ENCODE data around the gene SLC27A5. TPM values are rescaled to one million over a fixed set of nuclear protein-coding genes. Genes with fewer than 3 reads are reported as not detected.
"Not testable (repeated sequence)": the region's sequence is repeated elsewhere in the genome, so short reads cannot be mapped to it uniquely, and the experiment has no call there.

The SLC27A5 gene
- total and polyA plus RNA-seq, 7 experiments from 2014 or later, result 5.9 to 26.9 (median 13.5) TPM

DNA sequence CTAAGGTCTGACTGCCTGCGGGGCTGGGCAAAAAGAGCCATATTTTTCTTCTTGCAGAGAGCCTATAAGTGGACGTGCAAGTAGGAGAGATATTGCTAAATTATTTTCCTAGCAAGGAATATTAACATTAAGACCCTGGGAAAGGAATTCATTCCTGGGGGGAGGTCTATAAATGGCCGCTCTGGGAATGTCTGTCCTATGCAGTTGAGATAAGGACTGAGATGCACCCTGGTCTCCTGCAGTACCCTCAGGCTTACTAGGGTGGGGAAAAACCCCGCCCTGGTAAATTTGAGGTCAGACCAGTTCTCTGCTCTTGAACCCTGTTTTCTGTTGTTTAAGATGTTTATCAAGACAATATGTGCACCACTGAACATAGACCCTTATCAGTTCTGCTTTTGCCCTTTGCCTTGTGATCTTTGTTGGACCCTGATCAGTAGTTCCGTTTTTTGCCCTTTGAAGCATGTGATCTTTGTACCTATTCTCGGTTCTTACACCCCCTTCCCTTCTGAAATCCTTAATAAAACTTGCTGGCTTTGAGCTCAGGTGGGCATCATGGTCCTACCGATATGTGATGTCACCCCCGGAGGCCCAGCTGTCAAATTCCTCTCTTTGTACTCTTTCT lies 4.1 kb downstream of the SLC27A5 start:
- H3K27me3 Mint-ChIP-seq, result not testable (repeated sequence)
- peaks cover 0 to 14% (median 5%) of the 10 kb centered on the region in 5 donors for H3K36me3 Mint-ChIP-seq

DNA sequence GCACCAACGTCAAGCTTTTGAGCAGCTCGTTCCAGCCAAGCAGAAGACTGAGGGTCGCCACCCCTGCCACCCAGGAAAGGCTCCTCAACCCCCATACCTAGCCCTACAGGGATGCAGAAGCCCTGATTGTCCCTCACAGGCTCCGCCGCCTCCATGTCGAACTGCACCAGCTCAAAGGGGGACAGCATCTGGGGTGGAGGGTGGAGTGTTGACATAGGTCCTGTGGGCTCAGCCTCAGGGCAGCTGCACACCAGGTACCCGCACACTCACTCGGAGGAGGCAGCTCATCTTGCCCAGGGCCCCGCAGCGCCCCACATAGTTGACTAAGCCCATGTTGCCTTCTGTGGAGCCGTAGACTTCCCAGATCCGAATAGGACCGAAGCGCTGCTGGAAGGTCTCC lies 11.6 kb downstream of the SLC27A5 start:
- Histone ChIP-seq H3K36me3 (ENCODE audit: control insufficient read depth in 2 of 3, insufficient read depth in 3 of 3, low read length in 3 of 3) (no peaks in the 10 kb centered on the region), H3K4me1 (ENCODE audit: control insufficient read depth in 2 of 2, insufficient read depth in 2 of 2, low read length in 2 of 2) (peaks cover 12 to 15% of the 10 kb centered on the region in 2 donors), H3K27me3 (ENCODE audit: control insufficient read depth in 2 of 2, insufficient read depth in 2 of 2, low read length in 2 of 2) (no peaks in the 10 kb centered on the region), H3K9me3 (ENCODE audit: control insufficient read depth in 2 of 3, low read length in 3 of 3) (no peaks in the 10 kb centered on the region), H3K27ac (ENCODE audit: low read depth, low read length) (no peak overlapping the region), H3K4me3 (ENCODE audit: low read length) (no peak overlapping the region)
- CTCF ChIA-PET, result interaction anchor here (0.8 to 1.8 kb wide), 2 partner anchors 14 to 81 kb away, joined by 4 to 8 read pairs; no protein-coding TSS in a partner anchor
- no peak for ATAC-seq
- POLR2A ChIA-PET, result interaction anchor here (0.6 to 2.5 kb wide), 6 partner anchors 10 to 1390 kb away, joined by 3 to 11 read pairs (median 4); partner anchors contain the start of genes SLC27A5, ZBTB45 and ZNF446
- intact Hi-C loops (cut with micrococcal nuclease), result no loop called here
- Mint-ChIP-seq H3K27ac (peak overlapping the region in 5 of 9 donors; percentile 14 to 97 (median 91)), H3K36me3 (peaks cover 0 to 13% (median 0%) of the 10 kb centered on the region in 5 donors), H3K9me3 (peaks cover 6 to 32% (median 13%) of the 10 kb centered on the region in 11 donors), H3K4me1 (peaks cover 8 to 28% (median 21%) of the 10 kb centered on the region in 7 donors), H3K27me3 (no peaks in the 10 kb centered on the region), H3K4me3 (peak overlapping the region in 4 of 10 donors; percentile 5 to 90 (median 24))
- no peak for DNase-seq

More for the DNA sequence above, 4.1 kb downstream of the SLC27A5 start:
- H3K27ac ChIP-seq (ENCODE audit: low read depth, low read length); H3K4me1 Mint-ChIP-seq; ATAC-seq; intact Hi-C loops (cut with micrococcal nuclease); CTCF ChIA-PET; H3K27me3 ChIP-seq (ENCODE audit: control insufficient read depth in 2 of 2, insufficient read depth in 2 of 2, low read length in 2 of 2); POLR2A ChIA-PET; H3K27ac Mint-ChIP-seq; H3K4me1 ChIP-seq (ENCODE audit: control insufficient read depth in 2 of 2, insufficient read depth in 2 of 2, low read length in 2 of 2); DNase-seq; H3K4me3 ChIP-seq (ENCODE audit: low read length); H3K36me3 ChIP-seq (ENCODE audit: control insufficient read depth in 2 of 3, insufficient read depth in 3 of 3, low read length in 3 of 3); H3K9me3 ChIP-seq (ENCODE audit: control insufficient read depth in 2 of 3, low read length in 3 of 3): not testable (repeated sequence)
- peak overlapping the region in 1 of 10 donors; percentile 32 for H3K4me3 Mint-ChIP-seq
- H3K9me3 Mint-ChIP-seq, result peaks cover 0 to 30% (median 9%) of the 10 kb centered on the region in 11 donors

DNA sequence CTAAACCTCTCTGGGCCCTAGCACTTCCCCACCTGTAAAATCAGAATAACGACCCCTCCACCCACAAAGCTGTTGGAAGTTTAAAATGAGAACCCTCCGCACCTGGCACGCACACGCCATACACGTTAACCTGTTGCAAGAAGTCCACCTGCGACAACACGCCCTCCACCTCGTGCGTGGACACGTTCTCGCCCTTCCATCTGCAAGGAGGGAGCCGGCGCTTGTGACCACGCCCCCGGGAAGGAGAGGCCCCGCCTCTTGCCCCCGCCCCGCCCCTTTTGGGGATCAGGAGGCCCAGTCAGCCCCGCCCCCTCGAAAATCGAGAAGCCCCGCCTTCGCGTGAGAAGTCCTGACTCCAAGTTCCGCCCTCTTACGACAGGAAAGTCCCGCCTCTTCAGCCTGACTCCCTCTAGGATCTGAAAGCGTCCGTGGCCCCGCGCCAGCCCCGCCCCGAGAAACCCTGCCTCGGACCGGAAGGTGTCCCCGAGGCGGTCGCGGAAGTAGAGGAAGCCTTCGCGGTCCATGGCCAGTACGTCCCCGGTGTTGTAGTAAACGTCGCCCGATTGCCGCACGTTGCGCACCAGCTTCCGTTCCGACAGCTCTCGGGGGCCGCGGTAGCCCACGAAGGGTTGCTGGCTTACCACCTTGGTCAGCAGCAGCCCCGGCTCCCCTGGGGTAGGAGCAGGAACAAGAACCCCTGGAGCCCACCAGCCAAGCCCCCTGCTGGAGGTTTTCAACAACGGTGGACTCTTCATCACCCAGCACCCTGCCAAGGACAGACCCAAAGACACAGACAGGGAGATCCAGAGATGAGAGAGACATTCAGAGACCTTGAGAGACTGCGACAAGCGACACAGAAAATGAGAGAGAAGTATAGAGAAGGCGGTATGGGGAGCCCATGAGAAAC lies 12.5 kb downstream of the SLC27A5 start:
- H3K27ac Mint-ChIP-seq, result peak overlapping the region; percentile 90 to 97 (median 95)
- ChIA-PET POLR2A (interaction anchor here (0.6 to 2.5 kb wide), 10 partner anchors 10 to 318 kb away, joined by 3 to 11 read pairs (median 4); partner anchors contain the start of genes ZBTB45 and ZNF446), CTCF (interaction anchor here (1.2 to 1.8 kb wide), 2 partner anchors 56 to 82 kb away, joined by 3 to 8 read pairs; partner anchors contain the start of gene CHMP2A)
- H3K4me3 Mint-ChIP-seq, result peak overlapping the region; percentile 88 to 98 (median 94)
- peak overlapping the region; percentile 72 for H3K27ac ChIP-seq (ENCODE audit: low read depth, low read length)
- peak overlapping the region; percentile 66 for H3K4me3 ChIP-seq (ENCODE audit: low read length)
- H3K9me3 Mint-ChIP-seq, result peaks cover 6 to 32% (median 13%) of the 10 kb centered on the region in 11 donors
- H3K9me3 ChIP-seq (ENCODE audit: control insufficient read depth in 2 of 3, low read length in 3 of 3), result no peaks in the 10 kb centered on the region
- H3K4me1 ChIP-seq (ENCODE audit: control insufficient read depth in 2 of 2, insufficient read depth in 2 of 2, low read length in 2 of 2), result peaks cover 12 to 15% of the 10 kb centered on the region in 2 donors
- H3K27me3 ChIP-seq (ENCODE audit: control insufficient read depth in 2 of 2, insufficient read depth in 2 of 2, low read length in 2 of 2), result no peaks in the 10 kb centered on the region
- intact Hi-C loops (cut with micrococcal nuclease), result loop anchor here (1.0 to 2.0 kb wide), 15 partner anchors 15 to 221 kb away; partner anchors contain the start of genes MZF1 (in 2 of the 2), TRIM28 (in 2 of the 2), ZBTB45 (in 2 of the 2) and ZNF132 (in 2 of the 2)
- peaks cover 0 to 13% (median 0%) of the 10 kb centered on the region in 5 donors for H3K36me3 Mint-ChIP-seq
- no peaks in the 10 kb centered on the region for H3K36me3 ChIP-seq (ENCODE audit: control insufficient read depth in 2 of 3, insufficient read depth in 3 of 3, low read length in 3 of 3)
- H3K4me1 Mint-ChIP-seq, result peaks cover 8 to 32% (median 21%) of the 10 kb centered on the region in 7 donors
- H3K27me3 Mint-ChIP-seq, result no peaks in the 10 kb centered on the region
- DNase-seq, result peak; percentile 76 to 96 (median 87)
- peak; percentile 93 for ATAC-seq

DNA sequence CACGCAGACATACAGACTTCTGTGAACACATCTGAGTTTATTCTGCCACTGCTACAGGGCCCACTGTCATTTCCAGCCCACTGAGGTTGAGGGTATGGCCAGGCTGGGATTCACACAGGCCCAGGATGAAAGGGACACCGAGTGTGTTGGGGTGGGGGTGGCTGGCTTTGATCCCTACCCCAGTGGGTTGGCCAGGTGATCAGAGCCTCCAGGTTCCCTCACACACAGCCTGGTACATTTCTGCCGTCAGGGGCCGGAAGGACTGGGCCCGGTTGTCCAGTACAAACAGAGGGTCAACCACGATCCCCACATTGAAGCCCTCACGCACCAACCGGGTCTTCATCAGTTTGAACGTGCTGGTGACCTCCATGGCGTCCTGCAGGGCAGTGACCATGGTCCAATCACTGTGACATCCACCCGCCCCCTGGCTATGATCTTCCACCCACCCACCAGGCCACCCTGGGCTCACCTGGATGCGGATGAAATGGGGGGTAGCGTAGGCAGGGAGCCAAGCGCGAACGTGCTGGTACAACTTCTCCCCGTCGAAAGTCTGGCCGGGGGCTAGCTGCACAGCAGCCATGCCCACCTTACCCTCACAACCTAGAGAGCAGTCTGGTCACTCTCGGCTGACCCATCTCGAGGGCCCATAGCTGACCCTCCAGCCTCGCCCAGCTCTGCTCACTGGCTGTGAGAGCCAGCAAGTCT lies 13.3 kb downstream of the SLC27A5 start:
- CTCF ChIA-PET, result interaction anchor here (1.2 kb wide), 1 partner anchor 57 kb away, joined by 3 read pairs; the partner anchor contains the start of gene CHMP2A
- Mint-ChIP-seq H3K27ac (peak overlapping the region; percentile 90 to 97 (median 95)), H3K36me3 (peaks cover 0 to 13% (median 0%) of the 10 kb centered on the region in 5 donors), H3K4me1 (peaks cover 8 to 32% (median 21%) of the 10 kb centered on the region in 7 donors), H3K4me3 (peak overlapping the region; percentile 88 to 98 (median 94)), H3K27me3 (no peaks in the 10 kb centered on the region), H3K9me3 (peaks cover 6 to 24% (median 12%) of the 10 kb centered on the region in 11 donors)
- Histone ChIP-seq H3K27me3 (ENCODE audit: control insufficient read depth in 2 of 2, insufficient read depth in 2 of 2, low read length in 2 of 2) (no peaks in the 10 kb centered on the region), H3K9me3 (ENCODE audit: control insufficient read depth in 2 of 3, low read length in 3 of 3) (no peaks in the 10 kb centered on the region), H3K36me3 (ENCODE audit: control insufficient read depth in 2 of 3, insufficient read depth in 3 of 3, low read length in 3 of 3) (no peaks in the 10 kb centered on the region), H3K27ac (ENCODE audit: low read depth, low read length) (peak overlapping the region; percentile 72), H3K4me1 (ENCODE audit: control insufficient read depth in 2 of 2, insufficient read depth in 2 of 2, low read length in 2 of 2) (peaks cover 12 to 15% of the 10 kb centered on the region in 2 donors), H3K4me3 (ENCODE audit: low read length) (peak overlapping the region; percentile 66)
- DNase-seq (no peak), ATAC-seq (no peak)
- intact Hi-C loops (cut with micrococcal nuclease), result loop anchor here (1.0 to 2.0 kb wide), 15 partner anchors 16 to 220 kb away; partner anchors contain the start of genes MZF1 (in 2 of the 2), TRIM28 (in 2 of the 2), ZBTB45 (in 2 of the 2) and ZNF132 (in 2 of the 2)
- POLR2A ChIA-PET, result interaction anchor here (0.6 to 2.5 kb wide), 7 partner anchors 16 to 317 kb away, joined by 3 to 11 read pairs (median 4); partner anchors contain the start of genes ZBTB45 and ZNF446

DNA sequence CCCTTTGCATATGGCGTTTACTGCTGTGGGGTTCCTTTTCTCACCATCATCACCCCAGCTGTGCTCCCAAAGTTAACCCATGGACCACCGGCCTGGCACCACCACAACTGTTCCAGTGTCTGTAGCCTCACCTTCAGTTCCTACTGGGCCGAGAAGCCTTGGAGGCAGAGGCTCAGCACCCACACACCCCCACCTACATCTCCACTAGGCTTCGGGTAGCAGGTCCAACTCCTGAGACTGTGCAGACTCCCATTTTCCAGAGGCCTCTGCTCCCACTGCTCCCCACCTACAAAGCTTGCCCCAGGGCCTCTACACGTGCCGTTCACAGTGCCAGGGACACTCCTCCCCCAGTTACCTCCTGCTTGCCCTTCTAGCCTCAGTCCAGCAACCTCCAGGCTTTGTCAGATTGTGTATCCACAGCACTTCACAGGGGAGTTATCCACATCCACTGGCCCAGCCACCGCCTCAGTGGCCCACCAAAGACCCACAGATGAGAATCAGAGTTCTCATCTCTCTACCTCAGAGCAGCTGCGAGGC lies 14.1 kb downstream of the SLC27A5 start:
- Histone ChIP-seq H3K27ac (ENCODE audit: low read depth, low read length) (no peak overlapping the region), H3K27me3 (ENCODE audit: control insufficient read depth in 2 of 2, insufficient read depth in 2 of 2, low read length in 2 of 2) (no peaks in the 10 kb centered on the region), H3K36me3 (ENCODE audit: control insufficient read depth in 2 of 3, insufficient read depth in 3 of 3, low read length in 3 of 3) (no peaks in the 10 kb centered on the region), H3K4me1 (ENCODE audit: control insufficient read depth in 2 of 2, insufficient read depth in 2 of 2, low read length in 2 of 2) (peaks cover 12 to 15% of the 10 kb centered on the region in 2 donors), H3K9me3 (ENCODE audit: control insufficient read depth in 2 of 3, low read length in 3 of 3) (no peaks in the 10 kb centered on the region), H3K4me3 (ENCODE audit: low read length) (no peak overlapping the region)
- CTCF ChIA-PET, result no interaction called here
- POLR2A ChIA-PET, result no interaction called here
- intact Hi-C loops (cut with micrococcal nuclease), result loop anchor here (2.0 kb wide), 3 partner anchors 31 to 89 kb away; partner anchors contain the start of genes ZNF324 (in 1 of the 2), ZNF324B (in 1 of the 2) and ZNF584 (in 1 of the 2)
- Mint-ChIP-seq H3K27me3 (no peaks in the 10 kb centered on the region), H3K4me3 (peak overlapping the region in 9 of 10 donors; percentile 13 to 98 (median 55)), H3K9me3 (peaks cover 6 to 19% (median 11%) of the 10 kb centered on the region in 11 donors), H3K4me1 (peaks cover 8 to 32% (median 21%) of the 10 kb centered on the region in 7 donors), H3K36me3 (peaks cover 0 to 11% (median 0%) of the 10 kb centered on the region in 5 donors), H3K27ac (peak overlapping the region in 3 of 9 donors; percentile 33 to 49 (median 39))
- DNase-seq, result no peak
- ATAC-seq, result no peak

All from naive thymus-derived CD4-positive, alpha-beta T cell (primary cell).